Measurements from ENCODE around the gene ETV6. TPM values are rescaled to one million over a fixed set of nuclear protein-coding genes. Genes with fewer than 3 reads are reported as not detected.

The ETV6 gene
- polyA plus RNA-seq, 1 donor (not counting 4 experiments of a cell fraction or from before 2014, with no cell fraction given), result 5.3 TPM

DNA sequence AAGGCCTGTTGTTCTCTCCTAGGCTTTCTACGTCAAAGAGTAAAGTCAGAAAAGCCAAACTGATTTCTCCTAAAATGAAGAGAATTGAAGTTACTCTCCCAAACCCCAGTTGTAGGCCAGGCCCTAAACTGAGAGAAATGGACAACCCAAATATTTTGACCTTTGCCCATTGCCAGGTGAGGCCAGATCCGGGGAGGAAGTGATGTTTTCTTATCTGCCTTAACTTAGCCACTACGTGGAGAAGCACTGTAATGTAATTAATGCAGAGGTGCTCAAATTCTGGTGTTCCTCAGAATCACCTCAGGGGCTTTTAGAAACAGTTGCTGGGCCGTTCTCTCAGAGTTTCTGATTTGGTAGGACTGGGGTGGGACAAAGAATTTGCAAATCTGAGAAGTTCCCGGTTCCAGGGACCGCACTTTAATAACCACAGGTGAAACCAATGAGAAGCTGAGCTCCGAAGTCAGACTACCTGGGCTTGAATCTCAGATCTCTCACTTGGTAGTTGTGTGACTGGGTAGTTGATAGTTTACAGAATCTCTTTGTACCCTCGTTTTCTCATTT is 73.2 kb downstream of the ETV6 start:
- Histone ChIP-seq H2AFZ (ENCODE audit: control insufficient read depth, low read length) (no peak overlapping the region), H3K4me1 (ENCODE audit: control insufficient read depth, extremely low read depth, insufficient read depth, low read length) (peaks cover 33% of the 10 kb centered on the region), H3K4me3 (ENCODE audit: control insufficient read depth in 2 of 3, extremely low read depth in 1 of 3, insufficient read depth in 2 of 3, low read depth in 1 of 3, low read length in 3 of 3) (no peak overlapping the region), H3K9me3 (ENCODE audit: control insufficient read depth, low read depth, low read length) (no peaks in the 10 kb centered on the region), H3K4me2 (ENCODE audit: control insufficient read depth, extremely low read depth, insufficient read depth, low read depth, low read length) (no peak overlapping the region), H3K79me2 (ENCODE audit: control insufficient read depth, insufficient read depth, low read length) (peaks cover 20% of the 10 kb centered on the region), H3K9me1 (ENCODE audit: control insufficient read depth, extremely low read depth, insufficient read depth, low read length) (no peaks in the 10 kb centered on the region), H4K20me1 (ENCODE audit: control insufficient read depth, extremely low read depth, insufficient read depth, low read length) (no peaks in the 10 kb centered on the region), H3K27ac (ENCODE audit: control insufficient read depth, insufficient read depth, low read length) (no peak overlapping the region), H3K27me3 (ENCODE audit: control insufficient read depth, extremely low read depth, insufficient read depth, low read length) (no peaks in the 10 kb centered on the region), H3K9ac (ENCODE audit: control insufficient read depth, extremely low read depth, insufficient read depth, low read length) (no peak overlapping the region), H3K36me3 (ENCODE audit: control insufficient read depth in 2 of 2, extremely low read depth in 1 of 2, insufficient read depth in 2 of 2, low read length in 2 of 2) (peaks cover 0 to 1% of the 10 kb centered on the region in 2 experiments)
- DNase-seq (ENCODE audit: low read depth, low spot score), result no peak
- dilution Hi-C loops (cut with MboI; ENCODE audit: extremely low pct_ligation_motif_present, low sequenced_read_pairs), result no loop called here
- FAIRE-seq, result no peak
- TF ChIP-seq EZH2 (IDR thresholded peaks at IDR 0.05; ENCODE audit: low read length), result no peak
- TF ChIP-seq, protein P1, sequence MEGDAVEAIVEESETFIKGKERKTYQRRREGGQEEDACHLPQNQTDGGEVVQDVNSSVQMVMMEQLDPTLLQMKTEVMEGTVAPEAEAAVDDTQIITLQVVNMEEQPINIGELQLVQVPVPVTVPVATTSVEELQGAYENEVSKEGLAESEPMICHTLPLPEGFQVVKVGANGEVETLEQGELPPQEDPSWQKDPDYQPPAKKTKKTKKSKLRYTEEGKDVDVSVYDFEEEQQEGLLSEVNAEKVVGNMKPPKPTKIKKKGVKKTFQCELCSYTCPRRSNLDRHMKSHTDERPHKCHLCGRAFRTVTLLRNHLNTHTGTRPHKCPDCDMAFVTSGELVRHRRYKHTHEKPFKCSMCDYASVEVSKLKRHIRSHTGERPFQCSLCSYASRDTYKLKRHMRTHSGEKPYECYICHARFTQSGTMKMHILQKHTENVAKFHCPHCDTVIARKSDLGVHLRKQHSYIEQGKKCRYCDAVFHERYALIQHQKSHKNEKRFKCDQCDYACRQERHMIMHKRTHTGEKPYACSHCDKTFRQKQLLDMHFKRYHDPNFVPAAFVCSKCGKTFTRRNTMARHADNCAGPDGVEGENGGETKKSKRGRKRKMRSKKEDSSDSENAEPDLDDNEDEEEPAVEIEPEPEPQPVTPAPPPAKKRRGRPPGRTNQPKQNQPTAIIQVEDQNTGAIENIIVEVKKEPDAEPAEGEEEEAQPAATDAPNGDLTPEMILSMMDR (optimal IDR thresholded peaks at IDR 0.05 in 1 of 3, IDR thresholded peaks at IDR 0.05 in 1 of 3, conservative IDR thresholded peaks at IDR 0.05 in 1 of 3; ENCODE audit: extremely low read depth in 1 of 3, insufficient read depth in 2 of 3, low read length in 3 of 3), result no peak

DNA sequence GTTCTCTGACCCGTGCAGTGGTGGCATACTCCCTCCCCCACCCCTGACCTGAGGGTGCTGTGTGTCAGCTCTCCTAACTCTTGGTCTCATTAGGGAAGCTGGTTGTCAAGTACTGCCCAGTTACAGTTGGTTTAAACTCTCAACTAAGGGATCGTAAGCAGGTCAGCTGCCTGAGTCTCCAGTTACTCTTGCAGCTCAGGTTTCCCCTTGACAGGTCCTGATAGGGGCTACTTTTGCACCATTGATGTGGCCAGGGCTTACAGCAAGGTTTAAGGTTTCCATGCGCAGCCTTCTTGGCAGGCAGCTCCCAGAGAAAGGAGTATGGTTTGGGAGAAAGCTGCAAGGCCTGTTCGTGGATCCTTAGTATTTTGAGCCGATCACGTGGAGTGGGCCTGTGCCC is 74.5 kb downstream of the ETV6 start:
- dilution Hi-C loops (cut with MboI; ENCODE audit: extremely low pct_ligation_motif_present, low sequenced_read_pairs), result no loop called here
- H3K27ac ChIP-seq (ENCODE audit: control insufficient read depth, insufficient read depth, low read length), result no peak overlapping the region
- H4K20me1 ChIP-seq (ENCODE audit: control insufficient read depth, extremely low read depth, insufficient read depth, low read length), result no peaks in the 10 kb centered on the region
- no peaks in the 10 kb centered on the region for H3K27me3 ChIP-seq (ENCODE audit: control insufficient read depth, extremely low read depth, insufficient read depth, low read length)
- TF ChIP-seq, protein P1 (optimal IDR thresholded peaks at IDR 0.05 in 1 of 3, IDR thresholded peaks at IDR 0.05 in 1 of 3, conservative IDR thresholded peaks at IDR 0.05 in 1 of 3; ENCODE audit: extremely low read depth in 1 of 3, insufficient read depth in 2 of 3, low read length in 3 of 3), result no peak
- no peak for TF ChIP-seq EZH2 (IDR thresholded peaks at IDR 0.05; ENCODE audit: low read length)
- peaks cover 24% of the 10 kb centered on the region for H3K79me2 ChIP-seq (ENCODE audit: control insufficient read depth, insufficient read depth, low read length)
- no peaks in the 10 kb centered on the region for H3K9me1 ChIP-seq (ENCODE audit: control insufficient read depth, extremely low read depth, insufficient read depth, low read length)
- H3K4me3 ChIP-seq (ENCODE audit: control insufficient read depth in 2 of 3, extremely low read depth in 1 of 3, insufficient read depth in 2 of 3, low read depth in 1 of 3, low read length in 3 of 3), result no peak overlapping the region
- no peaks in the 10 kb centered on the region for H3K9me3 ChIP-seq (ENCODE audit: control insufficient read depth, low read depth, low read length)
- peaks cover 33% of the 10 kb centered on the region for H3K4me1 ChIP-seq (ENCODE audit: control insufficient read depth, extremely low read depth, insufficient read depth, low read length)
- H3K9ac ChIP-seq (ENCODE audit: control insufficient read depth, extremely low read depth, insufficient read depth, low read length), result no peak overlapping the region
- DNase-seq (ENCODE audit: low read depth, low spot score) (no peak), FAIRE-seq (no peak)
- H3K36me3 ChIP-seq (ENCODE audit: control insufficient read depth in 2 of 2, extremely low read depth in 1 of 2, insufficient read depth in 2 of 2, low read length in 2 of 2), result peaks cover 0 to 1% of the 10 kb centered on the region in 2 experiments
- no peak overlapping the region for H2AFZ ChIP-seq (ENCODE audit: control insufficient read depth, low read length)
- H3K4me2 ChIP-seq (ENCODE audit: control insufficient read depth, extremely low read depth, insufficient read depth, low read depth, low read length), result no peak overlapping the region
